HepG2 (cell line): Measurements from ENCODE around the gene CDH19. TPM values are rescaled to one million over a fixed set of nuclear protein-coding genes. Genes with fewer than 3 reads are reported as not detected.

ENCODE experiments used
- NR2C2 ChIP-seq: sonication (generic); formaldehyde crosslinking; IDR thresholded peaks from 2 replicates; pipeline ENCODE4 v1.4.0; 2020; ENCODE audit warnings: missing genetic modification reagents, mild to moderate bottlenecking, moderate library complexity, borderline replicate concordance
- polyA plus RNA-seq, 8 experiments: library from polyadenylated mRNA; depleted of rRNA in 3 of 8; stranded (reverse) in 7 of 8; unstranded in 1 of 8; fragments of >200 nt; fragmentation: Illumina TruSeq in 4 of 8; extraction: Trizol in 4 of 8; gene quantifications; 2 replicates each; pipeline versions ENCODE4 v1.2.1 to v1.2.3, GENCODE V29; 2011 to 2016; ENCODE audit warnings: low read depth in 4 of 8, missing spikeins in 1 of 8, mixed read lengths in 1 of 8; ENCODE audit not compliant: insufficient read depth in 1 of 8
- total RNA-seq, 5 experiments: library from RNA; depleted of rRNA; stranded (reverse); fragments of >200 nt; fragmentation: Illumina TruSeq; extraction: Trizol; gene quantifications; 2 replicates each; pipeline ENCODE4 v1.2.3, GENCODE V29; 2016; ENCODE audit warnings: low read depth in 1 of 5
- TF ChIP-seq, protein P1 (sequence below): sonication (generic); formaldehyde crosslinking; IDR thresholded peaks from 2 replicates; pipeline ENCODE4 v1.9.0; 2021; ENCODE audit warnings: missing genetic modification reagents, borderline replicate concordance
- TF ChIP-seq, protein P2 (sequence below): sonication (generic); formaldehyde crosslinking; IDR thresholded peaks from 2 replicates; pipeline ENCODE4 v1.4.0; 2020; ENCODE audit warnings: missing genetic modification reagents, mild to moderate bottlenecking, borderline replicate concordance
- TF ChIP-seq, protein P3 (sequence below): IDR thresholded peaks from 2 replicates; pipeline ENCODE4 v1.6.1; 2012; ENCODE audit warnings: low read length, improper control_type of control experiment
- TF ChIP-seq, protein P4 (sequence below): sonication (generic); formaldehyde crosslinking; IDR thresholded peaks from 2 replicates; pipeline ENCODE4 v1.4.0; 2020; ENCODE audit warnings: missing genetic modification reagents

Gene CDH19
- total and polyA plus RNA-seq, 2 of the 13 experiments (the other 11 are each of a cell fraction or from before 2014, with no cell fraction given), result not detected

DNA sequence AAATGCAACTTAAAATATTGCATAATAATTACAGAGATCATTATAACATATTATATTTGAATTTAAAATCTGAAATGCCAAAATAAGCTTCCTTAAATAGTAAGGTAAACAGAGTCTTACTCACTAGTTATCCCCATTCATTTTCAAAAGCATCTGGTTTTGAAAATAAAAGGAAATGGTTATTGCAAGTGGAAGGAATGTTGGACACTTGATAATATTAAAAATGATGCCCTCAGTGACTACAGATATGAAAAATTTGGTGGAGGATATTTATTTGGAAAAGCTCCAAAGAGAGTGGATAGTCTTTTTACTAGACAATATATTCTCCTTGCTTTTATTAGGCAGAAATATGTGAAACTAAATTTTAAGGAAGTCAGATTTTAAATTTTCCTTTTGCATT is 39.7 kb downstream of the CDH19 start (continued):
- TF ChIP-seq, protein P1, sequence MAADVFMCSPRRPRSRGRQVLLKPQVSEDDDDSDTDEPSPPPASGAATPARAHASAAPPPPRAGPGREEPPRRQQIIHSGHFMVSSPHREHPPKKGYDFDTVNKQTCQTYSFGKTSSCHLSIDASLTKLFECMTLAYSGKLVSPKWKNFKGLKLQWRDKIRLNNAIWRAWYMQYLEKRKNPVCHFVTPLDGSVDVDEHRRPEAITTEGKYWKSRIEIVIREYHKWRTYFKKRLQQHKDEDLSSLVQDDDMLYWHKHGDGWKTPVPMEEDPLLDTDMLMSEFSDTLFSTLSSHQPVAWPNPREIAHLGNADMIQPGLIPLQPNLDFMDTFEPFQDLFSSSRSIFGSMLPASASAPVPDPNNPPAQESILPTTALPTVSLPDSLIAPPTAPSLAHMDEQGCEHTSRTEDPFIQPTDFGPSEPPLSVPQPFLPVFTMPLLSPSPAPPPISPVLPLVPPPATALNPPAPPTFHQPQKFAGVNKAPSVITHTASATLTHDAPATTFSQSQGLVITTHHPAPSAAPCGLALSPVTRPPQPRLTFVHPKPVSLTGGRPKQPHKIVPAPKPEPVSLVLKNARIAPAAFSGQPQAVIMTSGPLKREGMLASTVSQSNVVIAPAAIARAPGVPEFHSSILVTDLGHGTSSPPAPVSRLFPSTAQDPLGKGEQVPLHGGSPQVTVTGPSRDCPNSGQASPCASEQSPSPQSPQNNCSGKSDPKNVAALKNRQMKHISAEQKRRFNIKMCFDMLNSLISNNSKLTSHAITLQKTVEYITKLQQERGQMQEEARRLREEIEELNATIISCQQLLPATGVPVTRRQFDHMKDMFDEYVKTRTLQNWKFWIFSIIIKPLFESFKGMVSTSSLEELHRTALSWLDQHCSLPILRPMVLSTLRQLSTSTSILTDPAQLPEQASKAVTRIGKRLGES (CRISPR knock-in tag), result no peak
- TF ChIP-seq, protein P2, sequence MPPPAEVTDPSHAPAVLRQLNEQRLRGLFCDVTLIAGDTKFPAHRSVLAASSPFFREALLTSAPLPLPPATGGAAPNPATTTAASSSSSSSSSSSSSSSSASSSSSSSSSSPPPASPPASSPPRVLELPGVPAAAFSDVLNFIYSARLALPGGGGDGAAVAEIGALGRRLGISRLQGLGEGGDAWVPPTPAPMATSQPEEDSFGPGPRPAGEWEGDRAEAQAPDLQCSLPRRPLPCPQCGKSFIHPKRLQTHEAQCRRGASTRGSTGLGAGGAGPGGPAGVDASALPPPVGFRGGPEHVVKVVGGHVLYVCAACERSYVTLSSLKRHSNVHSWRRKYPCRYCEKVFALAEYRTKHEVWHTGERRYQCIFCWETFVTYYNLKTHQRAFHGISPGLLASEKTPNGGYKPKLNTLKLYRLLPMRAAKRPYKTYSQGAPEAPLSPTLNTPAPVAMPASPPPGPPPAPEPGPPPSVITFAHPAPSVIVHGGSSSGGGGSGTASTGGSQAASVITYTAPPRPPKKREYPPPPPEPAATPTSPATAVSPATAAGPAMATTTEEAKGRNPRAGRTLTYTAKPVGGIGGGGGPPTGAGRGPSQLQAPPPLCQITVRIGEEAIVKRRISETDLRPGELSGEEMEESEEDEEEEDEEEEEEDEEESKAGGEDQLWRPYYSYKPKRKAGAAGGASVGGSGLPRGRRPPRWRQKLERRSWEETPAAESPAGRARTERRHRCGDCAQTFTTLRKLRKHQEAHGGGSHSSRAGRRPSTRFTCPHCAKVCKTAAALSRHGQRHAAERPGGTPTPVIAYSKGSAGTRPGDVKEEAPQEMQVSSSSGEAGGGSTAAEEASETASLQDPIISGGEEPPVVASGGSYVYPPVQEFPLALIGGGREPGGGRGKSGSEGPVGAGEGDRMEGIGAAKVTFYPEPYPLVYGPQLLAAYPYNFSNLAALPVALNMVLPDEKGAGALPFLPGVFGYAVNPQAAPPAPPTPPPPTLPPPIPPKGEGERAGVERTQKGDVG, result no peak
- TF ChIP-seq NR2C2 (CRISPR knock-in tag), result no peak
- TF ChIP-seq, protein P3, sequence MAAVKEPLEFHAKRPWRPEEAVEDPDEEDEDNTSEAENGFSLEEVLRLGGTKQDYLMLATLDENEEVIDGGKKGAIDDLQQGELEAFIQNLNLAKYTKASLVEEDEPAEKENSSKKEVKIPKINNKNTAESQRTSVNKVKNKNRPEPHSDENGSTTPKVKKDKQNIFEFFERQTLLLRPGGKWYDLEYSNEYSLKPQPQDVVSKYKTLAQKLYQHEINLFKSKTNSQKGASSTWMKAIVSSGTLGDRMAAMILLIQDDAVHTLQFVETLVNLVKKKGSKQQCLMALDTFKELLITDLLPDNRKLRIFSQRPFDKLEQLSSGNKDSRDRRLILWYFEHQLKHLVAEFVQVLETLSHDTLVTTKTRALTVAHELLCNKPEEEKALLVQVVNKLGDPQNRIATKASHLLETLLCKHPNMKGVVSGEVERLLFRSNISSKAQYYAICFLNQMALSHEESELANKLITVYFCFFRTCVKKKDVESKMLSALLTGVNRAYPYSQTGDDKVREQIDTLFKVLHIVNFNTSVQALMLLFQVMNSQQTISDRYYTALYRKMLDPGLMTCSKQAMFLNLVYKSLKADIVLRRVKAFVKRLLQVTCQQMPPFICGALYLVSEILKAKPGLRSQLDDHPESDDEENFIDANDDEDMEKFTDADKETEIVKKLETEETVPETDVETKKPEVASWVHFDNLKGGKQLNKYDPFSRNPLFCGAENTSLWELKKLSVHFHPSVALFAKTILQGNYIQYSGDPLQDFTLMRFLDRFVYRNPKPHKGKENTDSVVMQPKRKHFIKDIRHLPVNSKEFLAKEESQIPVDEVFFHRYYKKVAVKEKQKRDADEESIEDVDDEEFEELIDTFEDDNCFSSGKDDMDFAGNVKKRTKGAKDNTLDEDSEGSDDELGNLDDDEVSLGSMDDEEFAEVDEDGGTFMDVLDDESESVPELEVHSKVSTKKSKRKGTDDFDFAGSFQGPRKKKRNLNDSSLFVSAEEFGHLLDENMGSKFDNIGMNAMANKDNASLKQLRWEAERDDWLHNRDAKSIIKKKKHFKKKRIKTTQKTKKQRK, result no peak
- TF ChIP-seq, protein P4, sequence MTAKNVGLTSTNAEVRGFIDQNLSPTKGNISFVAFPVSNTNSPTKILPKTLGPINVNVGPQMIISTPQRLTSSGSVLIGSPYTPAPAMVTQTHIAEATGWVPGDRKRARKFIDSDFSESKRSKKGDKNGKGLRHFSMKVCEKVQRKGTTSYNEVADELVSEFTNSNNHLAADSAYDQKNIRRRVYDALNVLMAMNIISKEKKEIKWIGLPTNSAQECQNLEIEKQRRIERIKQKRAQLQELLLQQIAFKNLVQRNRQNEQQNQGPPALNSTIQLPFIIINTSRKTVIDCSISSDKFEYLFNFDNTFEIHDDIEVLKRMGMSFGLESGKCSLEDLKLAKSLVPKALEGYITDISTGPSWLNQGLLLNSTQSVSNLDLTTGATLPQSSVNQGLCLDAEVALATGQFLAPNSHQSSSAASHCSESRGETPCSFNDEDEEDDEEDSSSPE, result no peak
- TF ChIP-seq, all 625 proteins: peak for 0
